Dedifferentiated amniotic fluid mesenchymal stem cell (primary cell): ENCODE data around the gene EPB41L3.
"Not testable (repeated sequence)": the region's sequence is repeated elsewhere in the genome, so short reads cannot be mapped to it uniquely, and the experiment has no call there.

ENCODE experiments used
- DNase-seq: peaks from one replicate; pipeline ENCODE4 v3.0.0-alpha.2; 2016; ENCODE audit errors: extremely low spot score

EPB41L3 gene

DNA sequence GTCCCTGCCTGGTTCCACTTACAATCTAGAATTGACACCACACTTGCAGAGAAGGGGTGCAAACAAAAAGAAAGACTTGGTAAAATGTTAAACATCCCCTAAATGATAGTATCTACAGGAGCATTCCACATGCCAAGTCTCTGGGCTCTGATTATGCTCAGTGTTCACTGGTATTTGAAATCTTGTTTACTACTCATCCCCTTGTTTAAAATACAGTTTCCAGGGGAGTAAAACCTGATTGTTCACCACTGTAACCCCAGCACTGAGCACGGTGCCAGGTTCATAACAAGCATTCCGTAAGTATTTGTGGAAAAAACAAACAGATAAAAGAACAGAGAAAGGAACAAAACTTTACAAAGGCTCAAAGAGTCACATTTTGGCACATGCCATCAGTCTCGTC lies 11.7 kb downstream of the EPB41L3 start:
- no peak for DNase-seq

- no peak for DNase-seq
Observed at GRCh38 chr18:5530629-5531178, 13.1 kb downstream of the EPB41L3 start.

DNA sequence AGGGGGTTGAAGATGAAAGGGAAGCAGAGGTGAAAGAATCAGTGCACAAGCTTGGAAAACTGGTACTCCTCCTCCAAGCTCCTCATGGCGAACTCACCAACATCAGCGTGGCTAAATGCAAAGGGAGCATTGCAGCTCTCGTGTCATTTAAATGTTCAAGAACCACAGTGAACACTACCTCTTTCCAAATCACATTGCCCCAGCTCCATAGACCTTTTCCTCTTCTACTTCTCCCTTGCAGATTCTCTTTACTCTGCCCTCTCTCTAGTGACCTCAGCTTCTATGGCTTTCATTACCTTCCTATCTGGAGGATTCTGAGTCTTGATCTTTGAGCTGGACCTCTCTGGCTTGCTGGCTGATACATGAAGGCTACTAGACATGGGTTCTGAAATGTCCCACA lies 14.3 kb downstream of the EPB41L3 start:
- no peak for DNase-seq

- DNase-seq = peak; percentile 94
Observed at GRCh38 chr18:5527603-5528002, 16.2 kb downstream of the EPB41L3 start.

DNA sequence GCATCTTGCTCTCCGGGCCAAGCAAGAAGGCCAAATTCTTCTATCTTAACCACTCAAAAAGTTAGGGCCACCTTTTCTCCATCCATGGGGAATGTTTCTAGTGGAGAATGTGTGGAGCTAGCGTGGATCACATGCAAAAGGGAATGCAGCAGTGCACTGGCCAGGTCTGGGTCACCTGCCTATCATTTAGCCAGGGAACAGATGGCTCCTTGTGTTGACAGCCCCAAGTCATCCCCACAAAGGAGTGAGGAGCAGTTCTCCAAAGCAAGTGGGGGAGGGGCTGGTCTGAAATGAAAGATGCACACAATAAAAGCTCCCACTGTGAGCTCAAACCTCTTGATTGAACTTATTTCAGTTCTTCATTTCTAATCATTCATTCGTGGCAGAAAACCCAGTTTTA lies 19.1 kb downstream of the EPB41L3 start:
- DNase-seq = no peak

- DNase-seq = no peak
Observed at GRCh38 chr18:5521000-5521399, 22.8 kb downstream of the EPB41L3 start.

GRCh38 chr18:5520464-5520863 lies 23.3 kb downstream of the EPB41L3 start:
- DNase-seq = no peak

DNA sequence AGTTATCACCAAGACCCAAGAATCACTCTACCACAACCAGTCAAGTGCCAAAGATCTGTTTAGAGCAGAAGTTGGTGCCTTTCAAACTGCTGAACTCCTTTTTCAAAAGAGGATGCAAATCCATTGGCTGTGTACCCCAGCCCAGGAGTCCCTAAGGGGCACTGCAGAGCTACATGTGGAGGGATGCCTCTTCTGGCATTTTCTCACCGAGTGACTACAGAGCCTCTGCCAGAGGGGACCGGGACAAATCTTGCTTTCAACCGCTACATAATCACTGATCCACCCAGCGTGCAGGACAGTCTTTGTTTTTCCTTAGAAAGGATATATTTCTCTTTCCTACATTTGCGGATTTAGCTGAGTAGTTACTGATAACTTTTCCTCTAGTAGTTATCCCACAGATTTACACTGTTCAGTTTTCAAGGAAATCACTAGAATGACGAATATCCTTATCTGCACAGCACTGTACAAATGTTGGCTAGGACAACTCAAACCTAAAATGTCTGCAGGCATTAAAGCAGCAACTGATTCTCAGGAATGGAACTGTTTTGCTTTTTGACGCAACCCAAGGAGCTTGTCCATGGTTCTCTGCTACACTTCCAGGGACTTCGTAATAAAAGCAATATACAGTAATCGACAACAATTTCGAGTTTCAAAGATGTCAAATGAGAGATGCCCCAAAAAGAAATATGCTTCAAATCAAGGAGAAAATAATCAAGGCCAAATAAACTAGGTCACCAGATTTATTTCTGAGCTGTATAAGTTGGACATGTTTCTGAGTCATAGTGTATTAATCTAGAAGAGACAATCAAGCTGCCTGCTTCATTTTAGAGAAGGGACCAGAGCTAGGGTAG lies 24.1 kb downstream of the EPB41L3 start:
- DNase-seq = no peak

DNA sequence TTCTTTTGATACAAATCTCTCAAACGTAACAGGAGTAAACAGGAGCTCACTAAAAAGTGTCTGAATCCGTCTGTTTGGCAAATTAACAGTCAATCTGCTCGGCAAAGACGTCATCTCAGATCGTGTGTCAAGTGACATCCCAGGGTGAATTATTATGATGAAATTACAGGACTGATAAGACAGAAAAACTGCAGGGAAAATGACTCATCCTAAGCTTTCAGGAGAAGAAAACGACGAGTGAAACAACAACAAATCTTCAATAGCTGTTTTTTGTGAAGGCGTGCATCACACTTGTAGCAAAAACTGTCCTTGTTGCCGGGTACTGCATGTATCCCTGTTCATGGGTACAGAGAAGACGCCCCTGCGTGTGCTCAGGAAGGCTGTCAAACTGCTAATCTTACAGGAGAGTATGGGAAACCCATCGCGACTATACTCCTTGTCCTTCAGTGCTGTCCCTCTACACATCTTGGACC lies 24.9 kb downstream of the EPB41L3 start:
- DNase-seq = no peak

DNA sequence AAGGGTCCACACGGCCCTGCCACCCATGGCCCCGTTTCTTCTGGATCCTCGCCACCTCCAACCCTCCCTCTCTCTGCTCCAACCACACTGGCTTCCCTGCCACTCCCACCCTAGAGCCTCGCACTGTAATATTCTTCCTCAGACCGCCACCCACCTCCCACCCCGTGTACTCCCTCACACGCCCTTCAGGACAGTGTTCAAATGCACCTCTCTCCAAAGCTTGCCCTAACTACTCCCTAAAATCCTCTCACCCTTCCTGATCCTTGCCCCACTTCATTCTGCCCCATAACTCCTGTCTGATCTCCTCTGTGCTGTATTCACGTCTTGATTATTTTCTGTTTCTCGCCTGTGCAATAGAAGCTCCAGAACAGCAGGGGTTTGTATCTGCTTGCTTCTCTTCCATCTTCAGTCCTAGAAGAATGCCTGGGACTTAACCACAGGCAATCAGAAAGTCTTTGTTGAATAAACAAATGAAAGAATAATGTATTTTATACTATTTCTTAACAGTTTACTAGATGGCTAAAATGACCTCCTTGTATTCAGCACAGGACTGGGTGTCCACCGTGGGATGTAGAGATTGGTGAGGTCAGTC lies 25.5 kb downstream of the EPB41L3 start:
- no peak for DNase-seq

- DNase-seq = no peak
Observed at GRCh38 chr18:5516841-5517240, 27.0 kb downstream of the EPB41L3 start.

GRCh38 chr18:5515011-5515784 lies 28.6 kb downstream of the EPB41L3 start:
- DNase-seq = no peak

GRCh38 chr18:5513947-5514346 lies 29.9 kb downstream of the EPB41L3 start:
- no peak for DNase-seq

GRCh38 chr18:5512176-5512575 lies 31.6 kb downstream of the EPB41L3 start:
- DNase-seq = no peak

- DNase-seq = not testable (repeated sequence)
Observed at GRCh38 chr18:5511541-5511940, 32.3 kb downstream of the EPB41L3 start.

GRCh38 chr18:5510135-5510846 lies 33.5 kb downstream of the EPB41L3 start:
- no peak for DNase-seq

GRCh38 chr18:5508821-5509220 lies 35.0 kb downstream of the EPB41L3 start:
- no peak for DNase-seq

DNA sequence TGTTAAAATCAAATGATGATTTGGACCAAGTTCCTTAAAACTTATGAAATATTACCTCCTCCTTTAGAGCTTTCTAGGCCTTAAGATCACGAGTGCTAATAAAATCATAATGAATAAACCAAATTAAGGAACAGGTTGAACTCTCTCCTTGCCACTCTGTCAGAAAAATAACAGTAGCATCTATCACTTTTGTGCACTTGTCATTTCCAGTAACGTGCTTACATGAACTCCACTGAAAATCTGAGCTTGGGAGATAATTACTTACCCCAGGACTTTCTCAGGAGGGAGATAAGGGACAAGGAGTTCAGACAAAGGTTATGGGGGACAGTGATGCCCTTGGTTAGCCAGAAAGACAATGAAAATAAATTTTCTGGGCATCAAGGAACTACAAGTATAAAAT lies 36.0 kb downstream of the EPB41L3 start:
- DNase-seq = no peak

DNA sequence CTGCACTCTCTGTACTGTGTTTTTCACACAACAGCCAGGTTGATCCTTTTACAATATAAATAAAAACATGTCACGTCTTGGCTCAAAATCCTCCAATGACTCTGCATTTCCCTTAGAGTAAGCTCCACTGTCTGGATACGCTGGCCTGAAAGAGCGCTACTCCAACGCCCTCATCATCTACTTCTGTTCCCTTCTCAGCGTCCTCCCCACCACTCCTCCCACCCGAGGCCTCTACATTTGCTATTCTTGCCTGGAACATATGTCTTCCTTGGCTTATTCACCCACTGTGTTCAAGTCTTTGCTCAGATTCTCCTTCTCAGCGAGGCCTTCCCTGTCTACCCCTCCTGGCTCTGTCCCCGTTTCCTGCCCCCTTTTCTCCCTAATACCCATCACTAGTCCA lies 37.6 kb downstream of the EPB41L3 start:
- no peak for DNase-seq

DNA sequence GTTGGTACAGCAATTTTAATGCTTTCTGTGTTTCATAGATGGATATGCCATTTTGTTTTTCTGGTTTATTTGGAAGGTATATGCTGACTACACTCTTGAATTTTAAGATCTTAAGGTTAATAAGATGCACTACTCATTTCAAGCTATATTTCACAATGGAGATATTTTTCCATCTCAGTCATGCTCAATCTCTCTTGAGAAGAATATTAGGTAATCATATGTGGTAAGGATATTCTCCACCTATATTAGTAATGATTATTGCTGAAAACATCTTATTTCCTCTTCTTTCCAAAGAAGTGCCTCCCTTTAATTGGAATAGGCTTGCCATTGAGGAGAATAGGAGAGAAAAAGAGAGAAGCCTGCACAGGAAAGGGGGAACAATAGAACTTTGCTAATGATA lies 40.1 kb downstream of the EPB41L3 start:
- no peak for DNase-seq

DNA sequence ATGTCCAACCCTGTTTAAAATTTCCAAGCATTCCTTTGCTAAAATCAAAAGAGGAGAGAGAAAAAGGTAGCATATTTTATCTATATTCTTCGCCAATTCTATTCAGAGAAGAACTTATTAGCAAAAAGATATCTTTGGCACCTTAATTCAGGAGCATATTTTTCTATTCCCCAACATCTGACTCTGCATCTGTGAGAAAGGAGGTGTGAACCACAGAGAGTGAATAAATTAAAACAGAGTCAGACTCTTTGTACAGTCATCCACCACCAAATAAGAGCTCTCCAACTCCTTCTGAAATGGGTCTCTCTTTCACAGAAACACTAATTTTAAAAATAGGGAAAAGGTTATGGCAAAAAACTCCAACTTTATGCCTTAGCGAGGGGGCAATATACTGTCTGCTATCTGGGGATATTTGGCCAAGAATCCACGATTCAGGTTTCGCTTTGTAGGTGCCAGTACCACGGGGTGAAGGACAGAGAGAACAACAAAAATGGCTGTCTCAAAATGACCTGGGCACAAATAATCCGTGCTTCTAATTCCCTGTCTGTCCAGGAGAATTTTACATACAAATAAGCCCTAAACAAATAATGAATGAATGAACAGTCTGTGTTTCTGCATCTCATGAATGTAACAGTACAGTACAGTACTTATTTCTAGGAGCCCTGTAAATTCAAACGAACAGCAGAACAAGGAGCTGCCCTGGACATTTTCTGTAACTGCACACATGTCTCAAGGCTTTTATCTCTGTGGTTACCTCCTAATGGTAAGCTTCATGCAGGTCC lies 43.4 kb downstream of the EPB41L3 start:
- DNase-seq = no peak
